H1 (cell line): ENCODE data around the gene PIK3C2G. TPM values are rescaled to one million over a fixed set of nuclear protein-coding genes. Genes with fewer than 3 reads are reported as not detected.

Experiments used
- CTCF ChIA-PET: fragments of 300-600 bp; sonication (Branson Sonifier 250); formaldehyde crosslinking; loops from one replicate; lab custom pipeline; 2021; ENCODE audit not compliant: partially characterized antibody; lab: Charles Lee
- POLR2A ChIA-PET: fragments of 300-600 bp; sonication (Branson Sonifier 250); formaldehyde crosslinking; loops from one replicate; lab custom pipeline; 2021; ENCODE audit warnings: inconsistent platforms; ENCODE audit not compliant: partially characterized antibody; lab: Charles Lee
- DNase-seq, 2 experiments: peaks; one replicate each; pipeline versions ENCODE4 v3.0.0 to v3.0.0-alpha.2; 2010 to 2022; ENCODE audit warnings: low spot score in 2 of 2, low read depth in 1 of 2, mixed read lengths in 1 of 2
- FAIRE-seq: peaks from 2 replicates; lab custom pipeline; 2011; peaks lifted over from hg19 to GRCh38; lab: Jason Lieb, UNC
- H2AFZ ChIP-seq: 2 replicates; pipeline ENCODE4 v1.8.1; 2012; ENCODE audit warnings: low read length, inconsistent platforms
- H2AK5ac ChIP-seq: 2 replicates; pipeline ENCODE4 v1.6.1; 2013; ENCODE audit warnings: low read depth, low read length
- H2BK120ac ChIP-seq: replicated peaks from 2 replicates; pipeline ENCODE3; 2013; ENCODE audit warnings: low read depth, low read length, inconsistent platforms
- H2BK12ac ChIP-seq: 2 replicates; pipeline ENCODE4 v1.6.1; 2013; ENCODE audit warnings: low read depth, low read length
- H2BK15ac ChIP-seq: 2 replicates; pipeline ENCODE4 v1.6.1; 2013; ENCODE audit warnings: low read length
- H2BK20ac ChIP-seq: 2 replicates; pipeline ENCODE4 v1.6.1; 2013; ENCODE audit warnings: low read length
- H2BK5ac ChIP-seq: 2 replicates; pipeline ENCODE4 v1.6.1; 2013; ENCODE audit warnings: low read depth, low read length
- H3K14ac ChIP-seq: 2 replicates; pipeline ENCODE4 v1.6.1; 2013; ENCODE audit warnings: inconsistent platforms; ENCODE audit not compliant: insufficient read length
- H3K18ac ChIP-seq: 2 replicates; pipeline ENCODE4 v1.6.1; 2013; ENCODE audit warnings: low read length; ENCODE audit errors: extremely low read depth
- H3K23ac ChIP-seq: 2 replicates; pipeline ENCODE4 v1.6.1; 2013; ENCODE audit warnings: inconsistent platforms; ENCODE audit not compliant: insufficient read length
- H3K23me2 ChIP-seq: 2 replicates; pipeline ENCODE4 v1.6.1; 2013; ENCODE audit warnings: low read depth, low read length
- H3K27ac ChIP-seq: 2 replicates; pipeline ENCODE4 v1.6.1; 2011; ENCODE audit warnings: low read depth, low read length, inconsistent platforms
- H3K27me3 ChIP-seq, 4 experiments: replicated peaks in 1 of 4; 1 replicate in 1 of 4; 2 replicates in 3 of 4; pipeline versions ENCODE4 v1.6.1 to v1.8.1; 2011 to 2013; ENCODE audit warnings: low read length in 3 of 4, mild to moderate bottlenecking in 3 of 4, inconsistent platforms in 2 of 4, mixed read lengths in 2 of 4, moderate library complexity in 1 of 4; ENCODE audit not compliant: control insufficient read depth in 3 of 4, insufficient read depth in 3 of 4; ENCODE audit errors: extremely low read depth in 1 of 4
- H3K36me3 ChIP-seq, 4 experiments: 2 replicates each; pipeline versions ENCODE4 v1.6.1 to v1.8.1; 2011 to 2013; ENCODE audit warnings: mild to moderate bottlenecking in 4 of 4, low read length in 3 of 4, moderate library complexity in 2 of 4, control low read depth in 1 of 4, inconsistent platforms in 1 of 4; ENCODE audit not compliant: insufficient read depth in 4 of 4, control insufficient read depth in 2 of 4
- H3K4ac ChIP-seq: replicated peaks from 2 replicates; pipeline ENCODE3; 2013; ENCODE audit warnings: low read length, low read depth, mixed read lengths, inconsistent platforms; ENCODE audit not compliant: insufficient read length
- H3K4me1 ChIP-seq, 4 experiments: replicated peaks in 1 of 4; 1 replicate in 1 of 4; 2 replicates in 3 of 4; pipeline versions ENCODE4 v1.6.1 to v1.8.1; 2011 to 2013; ENCODE audit warnings: low read length in 3 of 4, inconsistent platforms in 2 of 4, mixed read lengths in 1 of 4; ENCODE audit not compliant: insufficient read depth in 4 of 4, control insufficient read depth in 3 of 4
- H3K4me2 ChIP-seq, 2 experiments: 2 replicates each; pipeline versions ENCODE4 v1.6.1 to v1.8.1; 2011 to 2013; ENCODE audit warnings: low read depth in 2 of 2, low read length in 2 of 2, control low read depth in 1 of 2, inconsistent platforms in 1 of 2, mild to moderate bottlenecking in 1 of 2; ENCODE audit not compliant: insufficient read depth in 1 of 2
- H3K4me3 ChIP-seq, 4 experiments: fragments of 200-600, 300-600 bp in 1 of 4; sonication (generic), shearing (Covaris generic), sonication (Bioruptor Twin) in 1 of 4; 2 replicates each; pipeline versions ENCODE4 v1.5.1 to v1.8.1; 2011 to 2016; ENCODE audit warnings: low read length in 4 of 4, low read depth in 3 of 4, control low read depth in 2 of 4, inconsistent platforms in 2 of 4, mild to moderate bottlenecking in 2 of 4, mixed read lengths in 1 of 4, moderate library complexity in 1 of 4; ENCODE audit not compliant: insufficient read depth in 2 of 4; ENCODE audit errors: extremely low read depth in 1 of 4
- H3K56ac ChIP-seq: replicated peaks from 2 replicates; pipeline ENCODE3; 2013; ENCODE audit warnings: low read depth, mild to moderate bottlenecking, mixed read lengths, low read length, inconsistent platforms; ENCODE audit not compliant: insufficient read length
- H3K79me1 ChIP-seq: 2 replicates; pipeline ENCODE4 v1.6.1; 2013; ENCODE audit warnings: low read depth, low read length, control low read depth
- H3K79me2 ChIP-seq, 2 experiments: 2 replicates each; pipeline versions ENCODE4 v1.6.1 to v1.8.1; 2012 to 2013; ENCODE audit warnings: low read length in 2 of 2, mild to moderate bottlenecking in 2 of 2, inconsistent platforms in 1 of 2; ENCODE audit not compliant: insufficient read depth in 2 of 2, control insufficient read depth in 1 of 2
- H3K9ac ChIP-seq, 4 experiments: replicated peaks in 1 of 4; 1 replicate in 1 of 4; 2 replicates in 3 of 4; pipeline versions ENCODE4 v1.6.1 to v1.8.1; 2011 to 2013; ENCODE audit warnings: low read depth in 3 of 4, low read length in 3 of 4, control low read depth in 2 of 4, mild to moderate bottlenecking in 2 of 4, moderate library complexity in 2 of 4, inconsistent platforms in 1 of 4; ENCODE audit errors: extremely low read depth in 1 of 4
- H3K9me3 ChIP-seq, 2 experiments: 2 replicates each; pipeline versions ENCODE4 v1.6.1 to v1.8.1; 2012 to 2013; ENCODE audit warnings: mild to moderate bottlenecking in 2 of 2, moderate library complexity in 2 of 2, control low read depth in 1 of 2, inconsistent platforms in 1 of 2, low read depth in 1 of 2, low read length in 1 of 2, mixed read lengths in 1 of 2; ENCODE audit not compliant: insufficient read depth in 2 of 2
- H4K20me1 ChIP-seq, 2 experiments: replicated peaks in 1 of 2; 2 replicates each; pipeline versions ENCODE3 to v1.8.1; 2011 to 2013; ENCODE audit warnings: inconsistent platforms in 2 of 2, low read length in 2 of 2, mild to moderate bottlenecking in 1 of 2; ENCODE audit not compliant: insufficient read depth in 2 of 2, control insufficient read depth in 1 of 2
- H4K5ac ChIP-seq: 2 replicates; pipeline ENCODE4 v1.6.1; 2013; ENCODE audit warnings: low read length, low read depth, mixed read lengths, inconsistent platforms; ENCODE audit not compliant: insufficient read length
- H4K8ac ChIP-seq: 2 replicates; pipeline ENCODE4 v1.8.0; 2013; ENCODE audit warnings: mild to moderate bottlenecking, moderate library complexity, low read length, inconsistent platforms; ENCODE audit not compliant: insufficient read depth; ENCODE audit errors: extremely low read depth
- H4K91ac ChIP-seq: replicated peaks from 2 replicates; pipeline ENCODE3; 2013; ENCODE audit warnings: low read length, mixed read lengths, inconsistent platforms; ENCODE audit not compliant: insufficient read length
- POLR2A ChIP-seq, 2 experiments: IDR thresholded peaks; 1 replicate in 1 of 2; 2 replicates in 1 of 2; pipeline ENCODE4 v1.6.1; 2011; ENCODE audit warnings: low read depth in 2 of 2, low read length in 2 of 2, mild to moderate bottlenecking in 2 of 2; ENCODE audit errors: control extremely low read depth in 1 of 2
- RFX5 ChIP-seq: IDR thresholded peaks from 2 replicates; pipeline ENCODE4 v1.6.1; 2011; ENCODE audit warnings: low read depth, low read length, improper control_type of control experiment, borderline replicate concordance
- SP4 ChIP-seq: IDR thresholded peaks from 2 replicates; pipeline ENCODE4 v1.6.1; 2012; ENCODE audit warnings: low read length, inconsistent platforms
- SUZ12 ChIP-seq: fragments of 200-600 bp; sonication (generic); IDR thresholded peaks from 2 replicates; pipeline ENCODE4 v1.6.1; 2012; ENCODE audit warnings: mild to moderate bottlenecking, inconsistent platforms, low read length, moderate library complexity, mixed read lengths
- polyA plus RNA-seq, 7 experiments: library from polyadenylated mRNA; depleted of rRNA in 3 of 7; stranded (reverse) in 5 of 7; unstranded in 2 of 7; fragments of >200 nt in 5 of 7; fragments of 200-250 nt in 2 of 7; gene quantifications; 1 replicate in 5 of 7; 2 replicates in 1 of 7; 4 replicates in 1 of 7; pipeline versions ENCODE4 v1.2.1 to v1.2.3, GENCODE V29; 2011 to 2013; ENCODE audit warnings: missing spikeins in 2 of 7, mixed read lengths in 2 of 7
- total RNA-seq: library from RNA; stranded (reverse); fragmentation: NEBNext Ultra II Directional; extraction: Animal tissue kit (Norgen Biotek cat#: 25700); gene quantifications from 2 replicates; pipeline ENCODE4 v1.2.1, GENCODE V29; 2021

PIK3C2G gene
- total and polyA plus RNA-seq, 2 of the 8 experiments (the other 6 are each of a cell fraction or from before 2014, with no cell fraction given): not detected

DNA sequence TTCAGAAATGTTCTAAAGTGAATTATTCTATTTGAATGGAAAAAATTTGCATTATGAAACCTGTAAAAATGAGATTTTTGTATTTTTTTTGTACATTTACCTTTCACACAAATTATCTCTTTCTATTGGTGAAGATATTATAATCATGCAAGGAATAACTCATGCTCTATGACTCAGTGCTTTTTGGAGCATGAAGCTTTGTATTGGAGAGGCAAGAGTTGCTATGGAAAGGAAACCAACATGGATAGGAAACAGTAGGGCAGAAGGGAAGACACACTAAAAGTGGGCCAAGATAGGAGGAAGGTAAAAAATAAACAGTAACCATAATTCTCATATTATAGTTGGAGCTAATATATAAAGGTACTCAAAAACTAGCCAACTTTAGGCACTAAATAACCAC lies 397.5 kb downstream of the PIK3C2G start:
- no peaks in the 10 kb centered on the region for H3K9me3 ChIP-seq

More for the DNA sequence above, 397.5 kb downstream of the PIK3C2G start:
- POLR2A ChIA-PET: no interaction called here
- H2BK120ac ChIP-seq: no peak overlapping the region
- no peak overlapping the region for H4K8ac ChIP-seq
- no peak overlapping the region for H3K27ac ChIP-seq
- no peak overlapping the region for H2AK5ac ChIP-seq
- H2BK12ac ChIP-seq: no peak overlapping the region
- H3K79me1 ChIP-seq: no peaks in the 10 kb centered on the region
- no peak overlapping the region for H2BK20ac ChIP-seq
- no peak overlapping the region for H2AFZ ChIP-seq
- H3K23me2 ChIP-seq: no peaks in the 10 kb centered on the region
- no peak overlapping the region for H4K91ac ChIP-seq
- no peaks in the 10 kb centered on the region for H4K20me1 ChIP-seq
- H3K27me3 ChIP-seq: no peaks in the 10 kb centered on the region
- H3K4me2 ChIP-seq: no peak overlapping the region
- no peak overlapping the region for H2BK15ac ChIP-seq
- TF ChIP-seq SP4 (no peak), POLR2A (IDR thresholded peaks at IDR 0.05; ENCODE audit: control extremely low read depth in 1 of 2, low read depth in 2 of 2, low read length in 2 of 2) (no peak), RFX5 (no peak), SUZ12 (no peak)
- TF ChIP-seq, all 59 proteins: peak for 0
- no peak overlapping the region for H3K18ac ChIP-seq
- H4K5ac ChIP-seq: no peak overlapping the region
- no peak overlapping the region for H3K4me3 ChIP-seq
- CTCF ChIA-PET: no interaction called here
- no peak overlapping the region for H3K14ac ChIP-seq
- H3K56ac ChIP-seq: no peak overlapping the region
- no peak overlapping the region for H3K23ac ChIP-seq
- no peaks in the 10 kb centered on the region for H3K4me1 ChIP-seq
- H3K79me2 ChIP-seq: no peaks in the 10 kb centered on the region
- FAIRE-seq: no peak
- no peak for DNase-seq
- no peak overlapping the region for H3K4ac ChIP-seq
- H3K9ac ChIP-seq: no peak overlapping the region
- no peak overlapping the region for H2BK5ac ChIP-seq
- H3K36me3 ChIP-seq: no peaks in the 10 kb centered on the region
